H9 (cell line): ENCODE data around the gene CCK. TPM values are rescaled to one million over a fixed set of nuclear protein-coding genes. Genes with fewer than 3 reads are reported as not detected.

ENCODE experiments used
- DNase-seq: peaks from one replicate; pipeline ENCODE4 v3.0.0-alpha.2; 2017
- H2AFZ ChIP-seq: one replicate; pipeline ENCODE4 v1.6.1; 2013; ENCODE audit warnings: mild to moderate bottlenecking, low read length, control low read depth, moderate library complexity
- H2AK5ac ChIP-seq: 2 replicates; pipeline ENCODE4 v1.6.1; 2013; ENCODE audit warnings: low read length, control low read depth, mixed read lengths; ENCODE audit not compliant: insufficient read length
- H2BK120ac ChIP-seq: one replicate; pipeline ENCODE4 v1.6.1; 2013; ENCODE audit warnings: low read depth, mild to moderate bottlenecking, low read length, control low read depth, inconsistent platforms; ENCODE audit not compliant: poor library complexity, severe bottlenecking
- H2BK12ac ChIP-seq: 2 replicates; pipeline ENCODE4 v1.6.1; 2013; ENCODE audit warnings: low read length, control low read depth, mixed read lengths, low read depth; ENCODE audit not compliant: insufficient read length
- H2BK15ac ChIP-seq: 2 replicates; pipeline ENCODE4 v1.6.1; 2013; ENCODE audit warnings: low read depth, low read length, control low read depth
- H2BK20ac ChIP-seq: one replicate; pipeline ENCODE4 v1.6.1; 2013; ENCODE audit warnings: low read depth, mild to moderate bottlenecking, low read length, control low read depth, inconsistent platforms; ENCODE audit not compliant: poor library complexity, severe bottlenecking
- H2BK5ac ChIP-seq: 2 replicates; pipeline ENCODE4 v1.6.1; 2013; ENCODE audit warnings: low read length, control low read depth, mixed read lengths; ENCODE audit not compliant: insufficient read length
- H3K14ac ChIP-seq: 2 replicates; pipeline ENCODE4 v1.6.1; 2013; ENCODE audit warnings: low read length, control low read depth; ENCODE audit not compliant: insufficient read depth
- H3K18ac ChIP-seq: 2 replicates; pipeline ENCODE4 v1.6.1; 2013; ENCODE audit warnings: low read depth, mild to moderate bottlenecking, mixed read lengths, low read length, control low read depth; ENCODE audit not compliant: insufficient read length
- H3K23ac ChIP-seq: 2 replicates; pipeline ENCODE4 v1.6.1; 2013; ENCODE audit warnings: low read length, control low read depth, mixed read lengths, low read depth; ENCODE audit not compliant: insufficient read length
- H3K23me2 ChIP-seq: 2 replicates; pipeline ENCODE4 v1.6.1; 2013; ENCODE audit warnings: low read depth, mild to moderate bottlenecking, mixed read lengths, low read length, control low read depth; ENCODE audit not compliant: insufficient read length, poor library complexity, severe bottlenecking
- H3K27ac ChIP-seq: 2 replicates; pipeline ENCODE4 v1.5.1; 2013; ENCODE audit warnings: low read length, control low read depth, mixed read lengths, low read depth; ENCODE audit not compliant: insufficient read length
- H3K27me3 ChIP-seq: 2 replicates; pipeline ENCODE4 v1.6.1; 2013; ENCODE audit warnings: low read length, control low read depth, inconsistent platforms; ENCODE audit not compliant: insufficient read depth
- H3K4ac ChIP-seq: 2 replicates; pipeline ENCODE4 v1.6.1; 2013; ENCODE audit warnings: low read depth, mild to moderate bottlenecking, control low read depth, inconsistent platforms, low read length, moderate library complexity
- H3K4me1 ChIP-seq: 2 replicates; pipeline ENCODE4 v1.6.1; 2013; ENCODE audit warnings: low read length, control low read depth, inconsistent platforms; ENCODE audit not compliant: insufficient read depth
- H3K4me2 ChIP-seq: 2 replicates; pipeline ENCODE4 v1.6.1; 2013; ENCODE audit warnings: low read length, control low read depth, mixed read lengths; ENCODE audit not compliant: insufficient read length, insufficient read depth
- H3K56ac ChIP-seq: 2 replicates; pipeline ENCODE4 v1.6.1; 2013; ENCODE audit warnings: low read depth, mild to moderate bottlenecking, mixed read lengths, low read length, control low read depth; ENCODE audit not compliant: insufficient read length
- H3K79me1 ChIP-seq: 2 replicates; pipeline ENCODE4 v1.6.1; 2013; ENCODE audit warnings: low read depth, mild to moderate bottlenecking, moderate library complexity, low read length, control low read depth, inconsistent platforms; ENCODE audit not compliant: insufficient read depth, poor library complexity, severe bottlenecking
- H3K79me2 ChIP-seq: 2 replicates; pipeline ENCODE4 v1.6.1; 2013; ENCODE audit warnings: low read length, control low read depth, inconsistent platforms; ENCODE audit not compliant: insufficient read depth
- H3K9ac ChIP-seq: 2 replicates; pipeline ENCODE4 v1.6.1; 2013; ENCODE audit warnings: low read length, control low read depth, mixed read lengths; ENCODE audit not compliant: insufficient read length; ENCODE audit errors: extremely low read depth
- H3K9me3 ChIP-seq: one replicate; pipeline ENCODE4 v1.6.1; 2013; ENCODE audit warnings: low read depth, low read length, inconsistent platforms; ENCODE audit not compliant: control insufficient read depth
- H3T11ph ChIP-seq: one replicate; pipeline ENCODE4 v1.6.1; 2013; ENCODE audit warnings: mild to moderate bottlenecking, low read length, control low read depth, inconsistent platforms
- H4K20me1 ChIP-seq: one replicate; pipeline ENCODE4 v1.6.1; 2013; ENCODE audit not compliant: control insufficient read depth, insufficient read length, insufficient read depth
- H4K5ac ChIP-seq: 2 replicates; pipeline ENCODE4 v1.6.1; 2013; ENCODE audit warnings: low read depth, mild to moderate bottlenecking, mixed read lengths, low read length, control low read depth; ENCODE audit not compliant: insufficient read length
- H4K8ac ChIP-seq: replicated peaks from 2 replicates; pipeline ENCODE4 v1.6.1; 2013; ENCODE audit warnings: low read length, control low read depth, mixed read lengths, low read depth; ENCODE audit not compliant: insufficient read length
- H4K91ac ChIP-seq: 2 replicates; pipeline ENCODE4 v1.6.1; 2013; ENCODE audit warnings: low read depth, mild to moderate bottlenecking, moderate library complexity, mixed read lengths, low read length, control low read depth; ENCODE audit not compliant: insufficient read length
- H3K27ac Mint-ChIP-seq, 3 experiments: 2 replicates in 2 of 3; 3 replicates in 1 of 3; pipeline ENCODE4 v1.8.0; 2020 to 2021; ENCODE audit warnings: mixed read lengths in 3 of 3, mild to moderate bottlenecking in 1 of 3, moderate library complexity in 1 of 3
- H3K27me3 Mint-ChIP-seq: 2 replicates; pipeline ENCODE4 v1.8.0; 2021; ENCODE audit warnings: low read depth, mild to moderate bottlenecking, moderate library complexity, mixed read lengths
- H3K36me3 Mint-ChIP-seq, 3 experiments: 2 replicates in 2 of 3; 3 replicates in 1 of 3; pipeline ENCODE4 v1.8.0; 2020 to 2021; ENCODE audit warnings: low read depth in 3 of 3, mixed read lengths in 3 of 3; ENCODE audit not compliant: insufficient read depth in 1 of 3
- H3K4me1 Mint-ChIP-seq, 2 experiments: 2 replicates each; pipeline ENCODE4 v1.8.0; 2020; ENCODE audit warnings: mixed read lengths in 2 of 2
- H3K4me3 Mint-ChIP-seq, 2 experiments: 2 replicates in 1 of 2; 3 replicates in 1 of 2; pipeline ENCODE4 v1.8.0; 2020 to 2021; ENCODE audit warnings: mild to moderate bottlenecking in 2 of 2, mixed read lengths in 2 of 2, moderate library complexity in 1 of 2
- H3K9me3 Mint-ChIP-seq, 2 experiments: 2 replicates in 1 of 2; 3 replicates in 1 of 2; pipeline ENCODE4 v1.8.0; 2020; ENCODE audit warnings: mild to moderate bottlenecking in 2 of 2, mixed read lengths in 2 of 2, moderate library complexity in 1 of 2
- CTCF ChIP-seq: fragments of 200-600 bp; sonication (generic); conservative IDR thresholded peaks from 3 replicates; pipeline ENCODE4 v1.8.0; 2021; ENCODE audit warnings: antibody characterized with exemption, mild to moderate bottlenecking
- WGBS: extraction: QIAGEN DNeasy Blood & Tissue Kit; methylation state at CpG from one replicate; pipeline ENCODE4 v1.1.7; 2013; ENCODE audit warnings: missing lambda C conversion rate, low lambda C conversion rate, mixed read lengths; ENCODE audit not compliant: insufficient read length; ENCODE audit errors: extremely low coverage; 5-methylcytosine and 5-hydroxymethylcytosine counted together
- total RNA-seq: library from RNA; stranded (reverse); gene quantifications from 2 replicates; pipeline ENCODE4 v1.2.1, GENCODE V29; 2021

Gene CCK
- total RNA-seq, 1 experiment from 2014 or later = 0.37 TPM

GRCh38 chr3:42225486-42226363, 40.3 kb downstream of the CCK start:
- no peak overlapping the region for H4K8ac ChIP-seq
- no peaks in the 10 kb centered on the region for H3K79me1 ChIP-seq
- H3K9ac ChIP-seq = no peak overlapping the region
- H3K18ac ChIP-seq = no peak overlapping the region
- H3K56ac ChIP-seq = no peak overlapping the region
- no peak overlapping the region for H3K23ac ChIP-seq
- H3K4me1 ChIP-seq = no peaks in the 10 kb centered on the region; the same call in 1 of the 2 replicates
- no peak overlapping the region for H3K4me3 Mint-ChIP-seq
- H3K27me3 Mint-ChIP-seq = peaks cover 6% of the 10 kb centered on the region
- TF ChIP-seq CTCF = no peak
- H3K27ac ChIP-seq = no peak overlapping the region
- H2AK5ac ChIP-seq = no peak overlapping the region
- no peak overlapping the region for H4K5ac ChIP-seq
- no peak overlapping the region for H4K91ac ChIP-seq
- no peaks in the 10 kb centered on the region for H3K9me3 ChIP-seq
- H3K27me3 ChIP-seq = no peaks in the 10 kb centered on the region
- no peak overlapping the region for H3K14ac ChIP-seq
- H2BK20ac ChIP-seq = no peak overlapping the region
- H2AFZ ChIP-seq = no peak overlapping the region
- DNase-seq = no peak
- no CpG with 5 or more reads among the region's 5 CpGs for WGBS
- H3K4me2 ChIP-seq = no peak overlapping the region
- no peak overlapping the region for H2BK15ac ChIP-seq
- no peaks in the 10 kb centered on the region for H3K79me2 ChIP-seq
- H3T11ph ChIP-seq = no peak overlapping the region
- H3K9me3 Mint-ChIP-seq = no peaks in the 10 kb centered on the region; a peak in 2 of 5 replicates
- H2BK12ac ChIP-seq = no peak overlapping the region
- no peak overlapping the region for H2BK5ac ChIP-seq
- no peak overlapping the region for H3K27ac Mint-ChIP-seq
- peaks cover 13 to 32% (median 24%) of the 10 kb centered on the region in 3 experiments; a peak in 6 of 7 replicates for H3K36me3 Mint-ChIP-seq
- H3K4ac ChIP-seq = no peak overlapping the region
- H3K23me2 ChIP-seq = no peaks in the 10 kb centered on the region
- no peaks in the 10 kb centered on the region for H4K20me1 ChIP-seq
- H3K4me1 Mint-ChIP-seq = peaks cover 10 to 14% of the 10 kb centered on the region in 2 experiments
- H2BK120ac ChIP-seq = no peak overlapping the region
